ENCODE measurements around the gene PPP1CA.

Gene PPP1CA

DNA sequence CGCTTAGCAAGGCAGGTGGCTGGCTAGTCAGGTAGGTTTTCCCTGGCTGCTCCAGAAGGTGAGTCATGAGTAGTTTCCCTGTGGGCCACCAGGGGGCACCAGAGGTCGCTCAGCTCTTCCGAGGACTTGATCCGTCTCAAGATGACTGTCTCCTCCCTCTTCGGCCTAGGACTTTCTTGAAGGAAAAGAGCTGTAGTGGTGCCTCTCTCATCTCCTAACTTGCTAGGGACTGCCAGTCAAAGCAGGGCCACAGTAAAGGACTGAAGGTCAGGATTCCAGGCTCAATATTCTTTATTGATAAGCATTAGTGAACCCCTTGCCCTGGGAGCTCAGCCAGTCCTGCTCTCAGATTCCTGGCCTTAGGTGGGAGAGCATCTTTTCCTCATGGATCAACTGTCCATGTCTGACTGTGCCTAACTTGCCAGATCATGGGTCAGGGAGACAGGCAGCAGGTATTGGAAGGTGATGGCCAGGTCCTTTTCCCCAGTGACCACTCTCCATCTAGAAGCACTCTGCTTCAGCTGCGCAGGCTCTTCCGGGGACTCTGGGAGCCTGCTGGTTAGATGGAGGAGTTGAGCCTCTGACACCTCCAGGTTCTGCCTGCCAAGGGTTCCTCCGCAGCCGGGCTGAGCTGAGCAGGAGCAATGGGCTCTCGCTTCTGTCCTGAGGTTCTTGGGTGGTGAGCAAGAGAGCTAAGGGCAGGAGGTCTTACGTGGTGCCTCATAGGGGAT is 50.2 kb downstream of the PPP1CA start:
- Histone ChIP-seq H3K4me1 (peaks cover 8% of the 10 kb centered on the region), H3K4me3 (ENCODE audit: low read depth, low read length) (no peak overlapping the region), H3K9me3 (ENCODE audit: control insufficient read depth, low read length) (no peaks in the 10 kb centered on the region), H3K4me2 (ENCODE audit: low read length) (peak overlapping the region; percentile 9), H3K27ac (no peak overlapping the region), H2AFZ (no peak overlapping the region), H3K27me3 (ENCODE audit: control insufficient read depth, insufficient read depth, low read length) (no peaks in the 10 kb centered on the region), H3K79me2 (peaks cover 2% of the 10 kb centered on the region), H3K36me3 (ENCODE audit: control insufficient read depth, insufficient read depth, low read length) (no peaks in the 10 kb centered on the region), H3K9ac (no peak overlapping the region)
- TF ChIP-seq, protein P1, sequence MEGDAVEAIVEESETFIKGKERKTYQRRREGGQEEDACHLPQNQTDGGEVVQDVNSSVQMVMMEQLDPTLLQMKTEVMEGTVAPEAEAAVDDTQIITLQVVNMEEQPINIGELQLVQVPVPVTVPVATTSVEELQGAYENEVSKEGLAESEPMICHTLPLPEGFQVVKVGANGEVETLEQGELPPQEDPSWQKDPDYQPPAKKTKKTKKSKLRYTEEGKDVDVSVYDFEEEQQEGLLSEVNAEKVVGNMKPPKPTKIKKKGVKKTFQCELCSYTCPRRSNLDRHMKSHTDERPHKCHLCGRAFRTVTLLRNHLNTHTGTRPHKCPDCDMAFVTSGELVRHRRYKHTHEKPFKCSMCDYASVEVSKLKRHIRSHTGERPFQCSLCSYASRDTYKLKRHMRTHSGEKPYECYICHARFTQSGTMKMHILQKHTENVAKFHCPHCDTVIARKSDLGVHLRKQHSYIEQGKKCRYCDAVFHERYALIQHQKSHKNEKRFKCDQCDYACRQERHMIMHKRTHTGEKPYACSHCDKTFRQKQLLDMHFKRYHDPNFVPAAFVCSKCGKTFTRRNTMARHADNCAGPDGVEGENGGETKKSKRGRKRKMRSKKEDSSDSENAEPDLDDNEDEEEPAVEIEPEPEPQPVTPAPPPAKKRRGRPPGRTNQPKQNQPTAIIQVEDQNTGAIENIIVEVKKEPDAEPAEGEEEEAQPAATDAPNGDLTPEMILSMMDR (IDR thresholded peaks at IDR 0.05), result peak; percentile 79

DNA sequence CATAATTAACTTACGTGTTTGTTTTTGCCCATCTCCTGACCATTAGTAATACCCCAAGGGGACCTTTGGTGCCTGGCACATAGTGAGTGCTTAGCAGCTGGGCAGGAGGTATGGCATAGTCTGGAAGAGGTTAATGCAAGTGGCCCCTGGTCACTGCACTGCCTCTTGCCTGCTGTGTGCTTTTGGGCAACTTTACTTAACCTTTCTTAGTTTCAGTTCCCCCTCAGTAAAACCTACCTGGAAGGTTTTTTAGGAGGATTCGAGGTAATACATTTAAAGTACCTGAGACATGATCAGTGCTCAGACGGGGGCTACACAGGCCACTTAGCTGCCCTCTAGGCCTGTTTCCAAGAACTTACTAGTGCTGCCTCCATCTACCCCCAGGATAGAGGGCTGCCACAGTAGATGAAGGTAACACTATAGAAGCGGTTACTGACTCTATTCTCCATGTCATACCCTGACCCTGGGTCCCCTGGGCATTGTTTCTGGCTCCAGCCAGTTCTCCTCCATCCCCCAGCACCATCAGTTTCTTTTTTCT is 51.7 kb downstream of the PPP1CA start:
- H3K27me3 ChIP-seq (ENCODE audit: control insufficient read depth, insufficient read depth, low read length), result no peaks in the 10 kb centered on the region
- peaks cover 8% of the 10 kb centered on the region for H3K4me1 ChIP-seq
- H3K36me3 ChIP-seq (ENCODE audit: control insufficient read depth, insufficient read depth, low read length), result no peaks in the 10 kb centered on the region
- TF ChIP-seq, protein P1 (IDR thresholded peaks at IDR 0.05), result no peak
- no peak overlapping the region for H3K27ac ChIP-seq
- H3K9me3 ChIP-seq (ENCODE audit: control insufficient read depth, low read length), result no peaks in the 10 kb centered on the region
- no peak overlapping the region for H2AFZ ChIP-seq
- no peak overlapping the region for H3K4me2 ChIP-seq (ENCODE audit: low read length)
- no peak overlapping the region for H3K4me3 ChIP-seq (ENCODE audit: low read depth, low read length)
- H3K9ac ChIP-seq, result no peak overlapping the region
- peaks cover 2% of the 10 kb centered on the region for H3K79me2 ChIP-seq

DNA sequence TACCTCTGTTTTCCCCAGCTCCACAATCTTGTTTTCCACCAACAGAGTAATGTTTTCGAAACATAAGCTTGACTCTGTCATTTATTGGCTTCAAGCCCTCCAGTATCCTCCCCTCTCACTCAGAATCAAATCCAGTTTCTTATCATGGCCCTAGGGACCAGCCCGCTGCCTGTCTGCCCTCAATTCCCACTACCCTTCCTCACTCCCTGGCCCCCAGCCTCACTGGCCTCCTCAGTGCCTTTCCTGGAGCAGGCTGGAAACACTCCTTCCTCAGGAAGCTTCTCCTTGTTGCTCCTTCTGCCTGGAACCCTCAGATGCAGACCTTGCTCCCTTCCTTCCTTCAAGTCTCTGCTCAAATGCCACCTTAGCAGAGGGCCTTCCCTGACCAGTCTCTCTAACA is 52.2 kb downstream of the PPP1CA start:
- H3K27me3 ChIP-seq (ENCODE audit: control insufficient read depth, insufficient read depth, low read length), result no peaks in the 10 kb centered on the region
- no peaks in the 10 kb centered on the region for H3K36me3 ChIP-seq (ENCODE audit: control insufficient read depth, insufficient read depth, low read length)
- peaks cover 2% of the 10 kb centered on the region for H3K79me2 ChIP-seq
- H3K9ac ChIP-seq, result no peak overlapping the region
- no peak overlapping the region for H3K4me2 ChIP-seq (ENCODE audit: low read length)
- no peak overlapping the region for H3K4me3 ChIP-seq (ENCODE audit: low read depth, low read length)
- H2AFZ ChIP-seq, result no peak overlapping the region
- TF ChIP-seq, protein P1 (IDR thresholded peaks at IDR 0.05), result no peak
- H3K9me3 ChIP-seq (ENCODE audit: control insufficient read depth, low read length), result no peaks in the 10 kb centered on the region
- peaks cover 8% of the 10 kb centered on the region for H3K4me1 ChIP-seq
- H3K27ac ChIP-seq, result no peak overlapping the region

DNA sequence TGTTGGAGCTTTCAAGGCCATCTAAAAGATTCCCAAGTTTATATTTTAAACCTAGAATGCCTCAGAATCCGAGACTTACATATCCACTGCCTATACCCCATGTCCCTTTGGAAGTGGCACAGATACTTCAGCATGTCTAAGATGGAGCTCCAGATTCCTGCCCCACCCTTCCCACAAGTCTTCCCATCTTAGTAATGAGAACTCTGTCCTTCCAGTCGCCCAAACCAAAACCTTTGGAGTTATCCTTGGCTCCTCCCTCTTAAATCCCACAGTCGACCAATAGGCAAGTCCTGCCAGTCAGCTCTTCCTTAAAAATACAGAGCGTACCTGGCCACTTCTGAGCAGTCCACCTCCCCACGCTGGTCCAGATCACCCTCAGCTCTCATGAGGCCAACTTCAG is 52.6 kb downstream of the PPP1CA start:
- TF ChIP-seq, protein P1 (IDR thresholded peaks at IDR 0.05), result no peak
- H3K9me3 ChIP-seq (ENCODE audit: control insufficient read depth, low read length), result no peaks in the 10 kb centered on the region
- H3K9ac ChIP-seq, result no peak overlapping the region
- H3K36me3 ChIP-seq (ENCODE audit: control insufficient read depth, insufficient read depth, low read length), result no peaks in the 10 kb centered on the region
- H3K4me1 ChIP-seq, result peaks cover 8% of the 10 kb centered on the region
- H3K27ac ChIP-seq, result no peak overlapping the region
- H3K4me3 ChIP-seq (ENCODE audit: low read depth, low read length), result no peak overlapping the region
- H2AFZ ChIP-seq, result no peak overlapping the region
- H3K79me2 ChIP-seq, result peaks cover 2% of the 10 kb centered on the region
- H3K4me2 ChIP-seq (ENCODE audit: low read length), result no peak overlapping the region
- no peaks in the 10 kb centered on the region for H3K27me3 ChIP-seq (ENCODE audit: control insufficient read depth, insufficient read depth, low read length)

Data from parathyroid adenoma (tissue), 2 donors.